Fibroblast of skin of back (primary cell): Measurements from ENCODE around the gene NDST1.

ENCODE experiments used
- DNase-seq: peaks from one replicate; pipeline ENCODE4 v3.0.0-alpha.2; 2013

NDST1 gene

DNA sequence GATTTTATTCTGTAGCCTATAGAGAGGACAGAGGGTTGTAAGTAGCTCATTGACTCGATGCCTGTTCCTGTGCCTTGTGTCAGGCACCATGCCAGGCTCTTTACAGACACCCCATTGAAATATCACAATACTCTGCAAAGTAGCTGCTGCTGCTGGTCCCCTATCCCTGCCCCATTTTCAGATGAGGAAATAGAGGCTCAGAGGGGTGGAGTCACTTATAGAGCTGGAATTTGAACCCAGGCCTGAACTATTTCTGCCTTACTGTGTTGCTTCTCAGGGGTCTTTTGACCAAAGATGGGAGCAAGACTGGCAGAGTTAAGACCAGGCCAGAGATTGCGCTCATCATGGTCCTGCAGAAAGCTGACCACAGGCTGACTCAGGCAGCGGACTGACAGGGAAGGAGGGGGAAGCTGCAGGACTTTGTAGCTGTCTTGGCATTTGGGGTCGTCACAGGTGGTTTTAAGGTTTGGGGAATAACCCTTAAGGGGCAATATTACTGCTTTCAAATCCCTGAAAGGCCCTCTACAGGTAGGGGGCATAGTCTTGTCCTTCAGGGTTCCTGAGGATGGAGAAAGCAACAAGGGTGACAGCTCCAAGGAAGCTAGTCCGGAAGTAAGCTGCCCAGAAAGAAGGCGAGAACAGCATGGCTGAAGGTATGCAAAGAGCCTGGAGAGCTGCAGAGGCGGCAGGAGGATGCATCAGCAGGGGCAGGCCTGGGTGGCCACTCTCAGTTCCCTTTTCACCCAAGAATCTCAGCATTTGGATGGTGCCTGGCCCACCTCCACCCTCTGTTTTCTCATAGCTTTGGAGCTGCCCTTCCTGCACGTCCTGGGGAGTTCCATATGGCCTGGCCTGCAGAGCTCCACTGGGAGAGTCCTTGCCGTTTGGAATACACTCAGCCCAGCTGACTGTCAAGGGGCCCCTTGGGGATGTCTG is 18.3 kb upstream of the NDST1 start:
- no peak for DNase-seq

DNA sequence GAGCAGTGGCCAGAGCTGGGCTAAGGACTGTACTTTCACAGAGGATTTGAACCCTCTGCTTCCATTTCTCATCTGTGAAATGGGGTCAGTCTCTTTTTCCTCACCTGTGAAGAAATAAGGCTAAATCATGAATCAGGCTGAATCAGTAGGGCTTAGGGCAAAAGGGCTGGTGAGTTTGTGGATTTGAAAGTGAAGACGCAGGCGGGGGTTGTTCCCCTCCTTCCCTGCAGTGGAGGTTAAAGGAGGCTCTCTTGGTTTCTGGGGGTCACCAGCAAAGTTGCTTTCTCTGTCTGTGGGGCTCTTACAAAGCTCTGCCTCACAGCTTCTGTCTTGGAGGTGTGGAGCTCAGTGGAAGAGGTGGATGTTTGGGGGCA is 17.6 kb upstream of the NDST1 start:
- DNase-seq: no peak

DNA sequence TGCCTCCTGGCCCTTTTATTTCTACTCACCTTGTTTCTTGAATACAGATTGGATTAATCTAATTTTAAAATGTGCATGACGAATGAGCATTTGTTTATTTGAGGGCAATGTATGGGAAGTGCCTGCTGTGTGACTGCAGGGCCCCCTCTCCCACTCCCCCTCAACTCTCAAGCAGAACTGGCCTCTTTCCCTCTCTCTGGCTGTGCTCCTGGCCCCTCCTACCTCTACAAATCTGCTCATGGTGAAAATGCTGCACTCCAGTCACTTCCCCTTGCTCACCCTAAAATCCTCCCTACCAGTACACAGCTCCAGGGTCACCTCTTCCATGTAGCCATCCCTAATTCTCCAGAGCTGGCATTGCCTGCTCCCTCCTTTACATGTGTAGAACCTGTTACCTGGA is 17.2 kb upstream of the NDST1 start:
- DNase-seq: no peak

DNA sequence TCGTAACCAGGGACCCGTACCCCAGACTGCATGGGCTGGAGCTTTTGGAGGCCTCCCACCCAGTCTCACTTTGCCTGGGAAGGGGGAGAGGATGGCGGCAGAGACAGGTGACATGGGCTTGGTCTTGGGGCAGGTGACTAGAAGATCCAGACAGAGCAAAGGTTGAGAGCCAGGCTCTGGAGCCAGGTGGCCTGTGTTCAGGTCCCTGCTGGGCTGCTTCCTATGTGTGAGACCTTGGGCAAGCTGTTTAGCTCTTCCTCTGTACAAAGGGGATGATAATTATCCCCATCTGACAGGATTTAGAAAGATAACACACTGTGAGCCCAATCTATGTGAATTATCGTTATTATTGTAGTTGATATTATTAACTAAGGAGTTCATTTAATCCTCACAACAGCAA is 16.1 kb upstream of the NDST1 start:
- DNase-seq: no peak

DNA sequence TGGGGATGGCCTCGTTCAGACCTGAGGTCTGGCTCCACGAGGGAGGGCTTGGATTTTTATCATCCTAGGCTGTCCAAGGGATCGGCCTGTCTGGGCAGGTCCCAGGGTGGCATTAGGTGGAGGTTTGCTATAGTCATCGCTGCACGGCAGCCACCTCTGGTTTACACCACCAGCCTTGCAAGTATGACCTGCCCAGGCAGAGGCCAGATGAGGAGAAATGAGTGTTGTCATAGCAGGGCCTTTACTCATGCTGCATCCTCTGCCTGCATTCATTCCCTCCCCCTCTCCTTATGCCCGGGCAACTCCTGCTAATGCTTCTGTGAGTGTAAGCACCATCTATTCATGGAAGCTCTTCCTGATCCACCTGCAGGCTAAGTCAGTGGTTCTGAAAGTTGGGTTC is 15.3 kb upstream of the NDST1 start:
- DNase-seq: peak; percentile 81

DNA sequence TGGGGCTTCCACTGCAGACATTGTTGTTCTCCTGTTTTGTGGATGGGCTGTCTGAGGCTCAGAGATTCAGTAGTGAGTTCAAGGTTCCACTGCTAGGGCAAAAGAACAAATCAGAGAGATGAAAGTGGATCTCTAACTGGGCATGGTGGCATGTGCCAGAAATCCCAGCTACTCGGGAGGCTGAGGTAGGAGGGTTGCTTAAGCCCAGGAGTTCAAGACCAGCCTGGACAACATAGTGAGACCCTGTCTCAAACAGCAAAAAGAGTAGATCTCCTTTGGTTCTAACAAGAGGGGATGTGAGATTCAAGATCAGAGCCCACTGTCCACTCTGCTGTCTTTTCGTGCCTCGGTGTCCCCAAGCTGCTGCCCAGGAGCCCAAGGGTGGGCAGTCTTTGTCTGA is 11.8 kb upstream of the NDST1 start:
- no peak for DNase-seq

DNA sequence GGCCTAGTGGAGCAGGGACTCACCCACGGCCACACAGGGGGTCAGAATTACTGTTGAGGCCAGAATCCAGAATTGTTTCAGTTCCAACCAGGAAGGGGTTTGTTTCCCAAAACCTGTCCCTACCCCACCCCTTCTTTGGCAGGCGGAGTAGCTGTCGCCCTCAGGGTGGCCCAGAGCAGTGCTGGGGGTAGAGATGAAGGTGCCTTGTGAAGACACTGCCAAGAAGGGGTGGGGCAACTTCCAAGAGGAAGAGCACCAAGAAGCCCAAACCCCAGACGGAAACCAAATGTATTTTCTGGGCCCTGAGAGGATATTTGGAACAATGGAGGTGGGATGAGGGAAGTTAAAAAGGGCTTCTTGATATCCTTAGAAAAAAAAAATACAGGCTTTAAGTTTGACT is 11.4 kb upstream of the NDST1 start:
- no peak for DNase-seq

DNA sequence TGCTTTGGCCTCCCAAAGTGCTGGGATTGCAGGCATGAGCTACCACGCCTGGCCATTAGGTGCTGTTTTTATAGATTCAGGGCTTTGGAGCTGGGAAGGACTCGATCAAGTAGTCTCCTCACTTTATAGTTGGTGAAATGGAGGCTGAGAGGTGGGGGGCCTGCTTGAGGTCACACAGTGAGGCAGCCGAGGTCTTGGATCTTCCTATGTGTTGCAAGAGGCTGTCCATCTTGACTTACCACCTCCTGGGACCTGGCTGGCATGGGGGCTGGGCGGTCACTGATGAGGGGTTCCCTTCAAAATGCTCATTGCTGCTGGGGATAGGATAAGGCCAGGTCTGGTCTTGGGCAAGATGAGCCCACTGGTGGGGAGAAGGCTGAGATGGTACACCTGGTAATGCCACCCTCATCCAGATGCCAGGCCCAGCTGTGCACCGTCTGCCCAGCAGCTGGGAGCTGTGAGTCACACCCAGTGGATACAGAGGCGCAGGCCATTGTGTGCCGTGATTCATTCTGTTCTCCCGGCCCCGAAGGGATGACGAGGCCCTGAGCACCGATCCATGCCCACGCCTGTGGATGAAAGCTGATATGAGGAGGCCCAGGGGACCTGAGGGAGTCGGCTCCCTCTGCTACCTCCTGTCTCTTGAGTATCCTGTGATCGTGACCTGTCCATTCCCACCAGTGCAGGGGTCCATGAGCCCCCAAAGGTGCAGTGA is 10.5 kb upstream of the NDST1 start:
- peak; percentile 96 for DNase-seq

DNA sequence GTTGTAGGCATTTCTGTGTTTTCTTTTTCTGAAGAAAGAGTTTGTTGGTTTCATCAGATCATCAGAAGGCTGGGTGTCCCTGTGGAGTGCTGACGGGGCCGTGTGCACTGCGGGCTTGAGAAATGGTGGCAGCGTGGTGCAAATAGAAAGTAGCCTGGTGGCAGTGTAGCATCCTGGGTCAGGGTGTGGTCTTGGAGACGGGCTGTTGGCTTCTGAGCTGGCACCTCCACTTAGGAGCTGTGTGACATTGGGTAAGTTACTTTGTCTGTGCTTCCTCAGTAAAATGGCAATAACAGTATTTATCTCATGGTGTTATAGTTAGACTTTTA is 10.0 kb upstream of the NDST1 start:
- no peak for DNase-seq

DNA sequence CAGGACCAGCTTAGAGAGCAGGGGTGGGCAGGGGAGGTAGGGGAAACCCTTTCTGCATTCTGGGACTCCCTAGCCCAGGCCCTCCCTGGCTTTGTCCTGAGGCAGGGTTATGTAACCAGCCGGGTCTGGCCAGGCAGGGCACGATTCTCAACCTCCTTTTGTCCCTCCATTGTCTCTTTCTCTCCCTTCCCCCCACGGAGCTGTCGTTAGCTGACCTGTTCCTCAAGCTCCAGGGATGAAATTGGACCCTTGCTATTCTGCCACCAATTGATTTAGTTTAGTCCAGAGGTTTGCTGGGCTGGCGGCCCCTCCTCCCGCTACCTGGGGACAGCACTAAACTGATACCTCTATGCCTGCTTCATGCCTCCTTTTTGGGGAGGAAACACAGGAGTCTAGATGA is 9.4 kb upstream of the NDST1 start:
- no peak for DNase-seq

DNA sequence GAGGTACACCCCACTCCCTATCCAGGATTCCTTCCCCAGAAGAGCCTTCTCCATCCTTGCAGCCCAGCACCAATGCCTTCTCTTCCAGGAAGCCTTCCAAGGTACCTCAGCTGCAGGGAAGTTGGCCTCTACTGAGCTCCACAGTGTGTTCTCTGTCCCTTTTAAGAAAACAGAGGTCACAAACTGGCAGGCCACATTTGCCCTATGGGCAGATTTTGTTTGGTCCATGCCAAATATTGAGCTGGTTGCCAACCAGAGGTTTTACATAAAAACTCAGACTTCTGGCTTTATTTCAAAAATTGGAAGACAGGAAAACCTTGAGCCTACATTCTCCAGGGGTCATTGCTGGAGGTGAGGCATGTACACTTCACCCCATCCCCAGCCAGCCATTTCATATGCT is 9.0 kb upstream of the NDST1 start:
- DNase-seq: no peak

DNA sequence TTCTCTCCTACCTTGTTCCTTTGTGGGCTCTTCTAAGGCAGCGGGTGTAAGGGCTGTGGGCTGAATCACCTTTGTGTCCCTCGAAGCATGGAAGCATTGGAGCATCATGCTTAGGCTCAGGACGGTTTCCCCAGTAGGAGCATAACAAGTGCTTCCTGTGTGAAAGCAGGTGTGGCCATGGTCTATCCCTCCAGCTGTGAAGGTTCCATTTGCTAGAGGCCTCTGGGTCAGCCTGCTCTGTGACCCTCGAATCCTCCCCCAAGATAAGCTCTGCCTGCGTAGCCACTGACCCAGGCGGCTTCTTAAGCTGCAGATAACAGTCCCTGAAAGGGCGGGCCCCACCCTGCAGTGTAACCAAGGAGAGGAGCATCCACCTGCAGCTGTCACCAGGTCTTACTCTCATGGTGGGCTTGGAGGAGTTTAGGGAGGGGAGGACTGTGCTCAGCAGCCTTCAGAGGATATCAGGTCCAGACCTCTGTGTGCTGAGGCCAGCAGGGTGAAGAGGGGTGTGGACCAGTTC is 8.4 kb upstream of the NDST1 start:
- DNase-seq: no peak

DNA sequence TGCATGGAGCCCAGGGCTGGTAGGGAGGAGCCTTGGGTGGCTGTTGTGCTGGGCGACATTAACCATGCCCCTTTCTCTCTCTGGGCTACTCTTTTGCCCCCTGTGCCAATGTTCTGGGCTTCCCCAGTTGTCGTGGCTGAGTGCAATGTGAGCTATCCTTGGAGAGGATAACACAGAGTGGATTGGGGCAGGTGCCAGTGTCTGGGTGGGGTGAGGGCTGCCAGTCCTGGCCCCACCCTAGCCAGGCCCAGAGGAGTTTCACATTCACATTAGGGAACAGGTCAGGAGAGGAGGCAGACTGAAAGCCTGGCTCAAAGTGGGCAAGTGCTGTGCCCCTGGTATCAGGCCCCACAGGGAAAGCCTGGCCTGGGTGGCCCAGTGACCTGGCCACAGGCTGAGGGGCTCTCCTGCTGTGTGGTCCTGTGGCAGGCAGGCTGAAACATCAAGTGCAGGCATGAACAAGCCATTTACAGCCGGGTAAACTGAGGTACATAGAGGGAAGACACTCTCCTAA is 7.5 kb upstream of the NDST1 start:
- DNase-seq: no peak

DNA sequence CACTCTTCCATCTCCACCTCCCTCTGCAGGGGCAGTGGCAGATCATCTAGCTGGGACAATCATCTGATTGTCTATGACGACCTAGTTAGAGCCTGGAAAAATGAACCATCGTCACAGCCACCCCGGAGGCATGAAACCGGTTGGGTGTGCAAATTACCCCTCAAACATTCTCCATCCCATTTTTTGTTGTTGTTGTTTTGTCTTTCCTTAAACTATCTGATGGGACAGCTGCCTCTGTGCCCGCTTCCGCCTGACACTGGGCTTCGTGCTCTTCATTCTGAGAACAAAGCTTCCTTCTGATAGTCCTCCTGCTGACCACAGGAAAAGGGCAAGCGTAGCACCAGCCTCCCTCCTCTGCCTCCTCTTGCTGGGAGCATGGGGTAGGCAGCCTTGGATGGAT is 7.0 kb upstream of the NDST1 start:
- DNase-seq: no peak

DNA sequence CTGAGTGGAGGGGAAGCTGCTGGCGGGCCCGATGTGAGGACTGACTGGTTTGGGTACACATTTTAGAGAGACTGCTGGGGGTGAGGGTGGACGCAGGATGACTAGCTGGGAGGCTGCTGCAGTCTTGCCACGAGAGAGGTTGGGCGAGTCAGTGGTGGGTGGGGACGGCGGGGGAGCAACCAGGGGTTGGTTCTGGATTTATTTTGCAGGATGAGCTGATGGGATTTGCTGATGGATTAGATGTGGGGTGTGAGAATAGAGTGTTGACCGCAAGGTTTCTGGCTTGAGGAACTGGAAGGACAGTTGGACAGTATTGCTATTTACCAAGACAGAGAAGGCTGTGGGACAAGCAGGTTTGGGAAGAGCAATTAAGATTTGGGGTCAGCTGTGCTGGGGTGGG is 5.8 kb upstream of the NDST1 start:
- DNase-seq: peak; percentile 59

DNA sequence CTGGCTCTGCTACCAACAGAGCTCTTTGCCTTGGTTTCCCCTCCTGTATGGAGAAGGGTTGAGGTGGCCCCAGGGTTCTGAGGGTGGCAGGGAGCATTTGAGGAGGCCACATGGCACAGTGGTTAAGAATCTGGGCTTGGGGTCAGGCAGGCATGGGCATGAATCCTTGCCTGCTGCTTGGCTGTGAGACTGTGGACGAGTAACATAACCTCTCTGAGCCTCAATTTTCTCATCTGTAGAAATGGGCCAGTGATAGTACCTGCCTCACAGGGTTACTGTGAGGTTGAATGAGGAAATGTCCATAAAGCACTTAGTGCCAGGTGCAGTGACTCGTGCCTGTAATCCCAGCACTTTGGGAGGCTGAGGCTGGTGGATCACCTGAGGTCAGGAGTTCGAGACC is 5.1 kb upstream of the NDST1 start:
- DNase-seq: no peak

DNA sequence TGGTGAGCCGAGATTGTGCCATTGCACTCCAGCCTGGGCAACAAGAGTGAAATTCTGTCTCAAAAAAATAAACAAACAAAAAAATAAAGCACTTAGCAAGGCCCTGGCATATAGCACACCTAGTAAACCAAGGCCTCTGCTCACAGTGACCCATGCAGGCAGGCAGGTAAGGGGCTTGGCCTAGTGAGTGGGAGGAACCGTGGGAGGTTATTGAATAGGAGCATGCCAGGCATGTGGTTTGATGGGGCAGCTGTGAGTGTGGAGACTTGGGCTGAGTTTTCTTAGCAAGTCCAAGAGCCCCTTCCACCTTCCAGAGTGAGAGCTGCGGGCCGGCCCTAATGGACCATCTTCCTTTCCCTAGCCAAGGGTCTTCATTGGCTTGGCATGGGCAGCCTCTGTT is 4.5 kb upstream of the NDST1 start:
- no peak for DNase-seq

DNA sequence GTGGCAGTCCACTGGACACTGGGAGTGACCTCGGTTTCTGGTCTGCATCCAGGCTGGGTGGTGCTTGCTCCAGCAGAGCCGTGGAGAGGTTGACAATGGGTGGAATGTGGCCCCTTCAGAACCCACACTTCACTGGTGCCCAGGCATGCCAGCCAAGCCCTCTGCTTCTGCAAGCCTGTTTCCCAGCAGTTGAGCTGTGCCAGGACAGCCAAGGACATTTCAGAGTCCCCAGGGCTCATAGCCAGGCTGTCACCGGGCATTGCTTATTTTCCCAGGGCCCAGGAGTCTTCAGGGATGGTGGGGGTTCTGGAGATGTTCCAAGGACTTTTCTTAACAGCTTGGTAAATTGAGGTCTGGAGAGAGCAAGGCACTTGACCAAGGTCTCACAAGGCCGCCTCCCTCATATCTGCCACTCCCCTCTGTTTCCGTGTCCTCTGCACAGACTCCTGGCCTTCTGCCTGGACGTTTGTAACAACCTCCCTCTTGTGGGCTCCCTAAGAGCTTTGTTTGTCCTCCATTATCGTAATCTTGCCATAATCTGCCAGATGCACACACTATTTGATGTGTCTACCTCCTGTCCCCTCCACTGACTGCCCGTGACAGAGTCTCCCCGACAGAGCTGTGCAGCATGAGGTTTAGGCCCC is 3.8 kb upstream of the NDST1 start:
- DNase-seq: peak; percentile 33

DNA sequence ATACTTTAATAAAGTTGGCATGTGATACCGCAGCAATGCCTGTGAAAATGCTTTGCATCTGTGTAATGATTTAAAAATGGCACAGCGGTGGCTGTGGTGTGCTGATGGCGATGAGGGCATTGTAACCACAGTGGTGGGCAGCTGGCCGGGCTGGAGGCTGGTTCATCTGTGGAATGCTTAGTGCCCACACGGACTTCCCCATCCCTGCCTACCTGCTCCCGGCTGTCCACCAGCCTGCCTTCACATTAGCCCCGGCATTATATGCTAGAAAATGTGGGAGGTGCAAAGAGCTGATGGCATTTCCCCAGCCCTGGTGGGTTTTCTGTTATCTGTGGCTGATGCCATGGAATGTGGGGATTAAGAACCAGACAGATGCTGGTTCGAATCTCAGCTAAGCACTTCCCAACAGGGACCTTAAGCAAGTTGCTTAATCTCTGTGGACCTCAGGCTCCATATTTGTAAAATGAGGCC is 2.9 kb upstream of the NDST1 start:
- peak; percentile 76 for DNase-seq

DNA sequence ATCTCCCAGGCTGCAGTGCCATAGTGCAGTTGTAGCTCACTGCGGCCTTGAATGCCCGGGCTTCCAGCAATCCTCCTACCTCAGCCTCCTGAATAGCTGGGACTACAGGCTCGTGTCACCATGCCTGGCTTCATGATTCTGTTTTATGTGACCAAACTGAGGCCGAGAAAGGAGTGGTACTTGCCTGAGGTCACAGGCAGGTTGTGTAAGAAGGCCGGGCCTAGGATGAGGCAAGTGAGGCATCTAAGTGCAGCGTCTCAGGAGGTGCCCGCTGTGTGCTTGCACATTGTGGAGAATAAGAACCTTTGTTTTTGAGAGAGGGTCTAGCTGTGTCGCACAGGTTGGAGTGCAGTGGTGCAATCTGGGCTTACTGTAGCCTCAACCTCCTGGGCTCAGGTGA is 2.1 kb upstream of the NDST1 start:
- DNase-seq: no peak

DNA sequence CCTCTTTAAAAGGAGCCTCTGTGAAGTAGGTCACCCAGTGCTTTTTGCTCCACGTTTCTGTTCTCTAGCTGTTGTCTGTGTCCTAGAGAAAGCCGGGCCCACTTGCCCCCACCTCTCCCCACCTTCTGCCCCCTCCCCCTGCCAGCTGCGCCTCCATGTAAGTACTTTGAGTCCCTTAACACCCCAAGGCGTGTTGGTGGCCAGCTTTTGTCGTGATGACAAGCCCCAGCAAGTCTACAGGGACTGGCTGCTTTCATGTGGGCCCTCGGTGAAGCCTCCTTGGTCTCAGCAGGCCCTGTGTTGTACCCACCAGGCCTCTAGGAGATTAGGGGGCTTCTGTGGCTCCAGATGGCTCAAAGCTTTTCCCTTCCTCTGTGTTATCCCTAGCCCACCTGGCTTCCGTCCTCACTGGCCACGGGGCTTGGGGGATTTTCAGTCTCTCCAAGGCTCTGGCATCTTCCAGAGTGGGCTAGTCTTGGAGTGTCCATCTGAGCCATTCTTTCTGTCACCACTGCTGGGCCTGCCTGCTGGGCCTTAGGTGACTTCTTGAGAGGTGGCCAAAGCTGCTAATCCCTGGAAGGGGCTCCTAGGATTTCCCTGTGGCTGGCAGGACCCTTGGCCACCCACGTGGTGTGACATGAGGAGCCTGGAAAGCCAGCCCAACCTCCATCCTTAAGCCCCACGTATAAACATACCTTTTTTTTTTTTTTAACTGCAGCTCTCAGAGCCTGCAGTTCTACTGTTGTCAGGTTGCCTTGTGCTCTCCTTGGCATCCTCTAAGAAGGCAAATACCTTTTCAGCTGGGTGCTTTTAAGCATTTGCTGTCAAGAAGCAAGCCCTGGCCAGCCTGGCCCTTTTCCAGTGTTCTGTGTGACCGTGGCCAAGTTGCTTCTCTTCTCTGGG is 1.1 kb upstream of the NDST1 start:
- DNase-seq: no peak

DNA sequence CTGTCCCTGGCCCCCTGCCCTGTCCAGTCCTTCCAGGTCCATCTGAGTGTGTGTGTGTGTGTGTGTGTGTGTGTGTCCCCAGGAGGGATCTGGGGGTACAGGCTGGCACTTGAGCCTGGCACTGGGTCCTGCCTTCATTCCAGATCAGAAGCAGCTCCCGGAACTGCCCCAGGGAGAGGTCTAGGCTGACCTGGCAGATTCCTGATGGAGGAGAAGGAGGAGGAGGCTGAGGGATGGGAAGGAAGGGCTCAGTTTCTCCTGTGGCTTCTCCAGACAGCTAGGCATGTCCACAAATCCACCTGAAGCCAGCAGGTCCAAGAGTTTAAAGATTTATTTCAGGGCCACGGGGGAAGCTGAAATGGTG is 328 bp downstream of the NDST1 start:
- DNase-seq: no peak
